NCI-H1105 treated with DMSO at 0.1 percent for 48 hours (cell line): ENCODE measurements around the gene TECTB.

Experiments
- DNase-seq: peaks from one replicate; lab custom pipeline; 2025; lab: John Stamatoyannopoulos, UW

The TECTB gene

GRCh38 chr10:112348759-112349158 lies 65.6 kb downstream of the TECTB start:
- DNase-seq, result no peak

GRCh38 chr10:112349521-112350085 lies 66.4 kb downstream of the TECTB start:
- DNase-seq, result no peak

GRCh38 chr10:112351146-112351545 lies 67.9 kb downstream of the TECTB start:
- no peak for DNase-seq

- no peak for DNase-seq
These were observed 68.8 kb downstream of the TECTB start for GRCh38 chr10:112352044-112352443.

GRCh38 chr10:112353046-112353445 lies 69.8 kb downstream of the TECTB start:
- no peak for DNase-seq
